Choroid plexus epithelial cell (primary cell): Measurements from ENCODE around the gene ZNF620.

Source experiments
- DNase-seq: peaks from one replicate; pipeline ENCODE4 v3.0.0-alpha.2; 2010; ENCODE audit warnings: low read depth
- H3K4me3 ChIP-seq: 2 replicates; pipeline ENCODE4 v1.5.1; 2011; ENCODE audit warnings: low read depth, mild to moderate bottlenecking, control low read depth, low read length, moderate library complexity
- CTCF ChIP-seq: conservative IDR thresholded peaks from 2 replicates; pipeline ENCODE4 v1.5.1; 2011; ENCODE audit warnings: low read depth, mild to moderate bottlenecking, control low read depth, inconsistent platforms, low read length, moderate library complexity

The ZNF620 gene

GRCh38 chr3:40476478-40477470, 29.1 kb upstream of the ZNF620 start, which contains the start of gene ZNF619:
TSS of gene ZNF619 (plus strand) at chr3:40477122. CDS start at chr3:40477980, 858 bp downstream.
- no peak for TF ChIP-seq CTCF
- peak; percentile 77 for DNase-seq
- H3K4me3 ChIP-seq: peak within 1 kb of the TSS; percentile 83

GRCh38 chr3:40477666-40478065, 28.2 kb upstream of the ZNF620 start:
- DNase-seq: peak; percentile 18
- peak overlapping the region; percentile 83 for H3K4me3 ChIP-seq
- no peak for TF ChIP-seq CTCF

- no peak overlapping the region for H3K4me3 ChIP-seq
- TF ChIP-seq CTCF: no peak
- no peak for DNase-seq
Observed at GRCh38 chr3:40487172-40487571, 18.7 kb upstream of the ZNF620 start.

GRCh38 chr3:40490916-40491315, 14.9 kb upstream of the ZNF620 start:
- no peak for TF ChIP-seq CTCF
- H3K4me3 ChIP-seq: no peak overlapping the region
- DNase-seq: peak; percentile 58

GRCh38 chr3:40494698-40495097, 11.1 kb upstream of the ZNF620 start:
- no peak for TF ChIP-seq CTCF
- H3K4me3 ChIP-seq: no peak overlapping the region
- no peak for DNase-seq

GRCh38 chr3:40497288-40497687, 8.6 kb upstream of the ZNF620 start:
- DNase-seq: no peak
- no peak overlapping the region for H3K4me3 ChIP-seq
- no peak for TF ChIP-seq CTCF
